ENCODE measurements around the gene ETDC. TPM values are rescaled to one million over a fixed set of nuclear protein-coding genes. Genes with fewer than 3 reads are reported as not detected.

ETDC gene
- total RNA-seq, 1 experiment from 2014 or later = not detected

- Histone ChIP-seq H3K27me3 (ENCODE audit: insufficient read depth, low read length) (no peaks in the 10 kb centered on the region), H4K8ac (replicated peaks; ENCODE audit: insufficient read length, low read depth, low read length) (no peak overlapping the region), H3K23ac (ENCODE audit: insufficient read length, low read depth, low read length) (no peak overlapping the region), H3K9ac (ENCODE audit: extremely low read depth, insufficient read length, low read length) (no peak overlapping the region), H3K79me1 (ENCODE audit: insufficient read depth, low read depth, low read length, poor library complexity, severe bottlenecking) (peaks cover 3% of the 10 kb centered on the region), H3K4me2 (ENCODE audit: insufficient read depth, insufficient read length, low read length) (no peak overlapping the region), H3K18ac (ENCODE audit: insufficient read length, low read depth, low read length) (no peak overlapping the region), H3K27ac (ENCODE audit: insufficient read length, low read depth, low read length) (no peak overlapping the region), H4K20me1 (ENCODE audit: control insufficient read depth, insufficient read depth, insufficient read length) (no peaks in the 10 kb centered on the region), H2AK5ac (ENCODE audit: insufficient read length, low read length) (no peak overlapping the region), H3K56ac (ENCODE audit: insufficient read length, low read depth, low read length) (no peak overlapping the region), H4K5ac (ENCODE audit: insufficient read length, low read depth, low read length) (no peak overlapping the region), H3T11ph (ENCODE audit: low read length) (no peak overlapping the region), H2BK120ac (ENCODE audit: low read depth, low read length, poor library complexity, severe bottlenecking) (no peak overlapping the region), H2BK20ac (ENCODE audit: low read depth, low read length, poor library complexity, severe bottlenecking) (no peak overlapping the region), H3K4ac (ENCODE audit: low read depth, low read length) (no peak overlapping the region), H3K4me1 (ENCODE audit: insufficient read depth, low read length) (no peaks in the 10 kb centered on the region), H2BK12ac (ENCODE audit: insufficient read length, low read depth, low read length) (no peak overlapping the region), H2AFZ (ENCODE audit: low read length) (no peak overlapping the region), H2BK15ac (ENCODE audit: low read depth, low read length) (no peak overlapping the region), H3K79me2 (ENCODE audit: insufficient read depth, low read length) (peaks cover 2% of the 10 kb centered on the region; the same call in 1 of the 2 replicates), H3K14ac (ENCODE audit: insufficient read depth, low read length) (no peak overlapping the region), H4K91ac (ENCODE audit: insufficient read length, low read depth, low read length) (no peak overlapping the region), H3K9me3 (ENCODE audit: control insufficient read depth, low read depth, low read length) (peaks cover 42% of the 10 kb centered on the region), H3K23me2 (ENCODE audit: insufficient read length, low read depth, low read length, poor library complexity, severe bottlenecking) (no peaks in the 10 kb centered on the region), H2BK5ac (ENCODE audit: insufficient read length, low read length) (no peak overlapping the region)
- Mint-ChIP-seq H3K9me3 (peaks cover 66 to 68% of the 10 kb centered on the region in 2 experiments), H3K36me3 (ENCODE audit: insufficient read depth in 1 of 3, low read depth in 3 of 3) (peaks cover 26 to 54% (median 38%) of the 10 kb centered on the region in 3 experiments), H3K4me3 (no peak overlapping the region), H3K4me1 (peaks cover 9 to 10% of the 10 kb centered on the region in 2 experiments), H3K27ac (no peak overlapping the region; a peak in 1 of 7 replicates), H3K27me3 (ENCODE audit: low read depth) (peaks cover 2% of the 10 kb centered on the region; the same call in 1 of the 2 replicates)
- no peak for DNase-seq
- no CpG with 5 or more reads among the region's 3 CpGs for WGBS (ENCODE audit: extremely low coverage, insufficient read length, low lambda C conversion rate)
- TF ChIP-seq, protein P1, sequence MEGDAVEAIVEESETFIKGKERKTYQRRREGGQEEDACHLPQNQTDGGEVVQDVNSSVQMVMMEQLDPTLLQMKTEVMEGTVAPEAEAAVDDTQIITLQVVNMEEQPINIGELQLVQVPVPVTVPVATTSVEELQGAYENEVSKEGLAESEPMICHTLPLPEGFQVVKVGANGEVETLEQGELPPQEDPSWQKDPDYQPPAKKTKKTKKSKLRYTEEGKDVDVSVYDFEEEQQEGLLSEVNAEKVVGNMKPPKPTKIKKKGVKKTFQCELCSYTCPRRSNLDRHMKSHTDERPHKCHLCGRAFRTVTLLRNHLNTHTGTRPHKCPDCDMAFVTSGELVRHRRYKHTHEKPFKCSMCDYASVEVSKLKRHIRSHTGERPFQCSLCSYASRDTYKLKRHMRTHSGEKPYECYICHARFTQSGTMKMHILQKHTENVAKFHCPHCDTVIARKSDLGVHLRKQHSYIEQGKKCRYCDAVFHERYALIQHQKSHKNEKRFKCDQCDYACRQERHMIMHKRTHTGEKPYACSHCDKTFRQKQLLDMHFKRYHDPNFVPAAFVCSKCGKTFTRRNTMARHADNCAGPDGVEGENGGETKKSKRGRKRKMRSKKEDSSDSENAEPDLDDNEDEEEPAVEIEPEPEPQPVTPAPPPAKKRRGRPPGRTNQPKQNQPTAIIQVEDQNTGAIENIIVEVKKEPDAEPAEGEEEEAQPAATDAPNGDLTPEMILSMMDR (conservative IDR thresholded peaks at IDR 0.05) = no peak
These were observed 19.2 kb downstream of the ETDC start for GRCh38 chrX:135328421-135329005.

All from H9 (cell line).